Activated T-cell treated with anti-CD3 and anti-CD28 coated beads for 4 hours (primary cell): ENCODE results near the gene OSBPL7.

Experiments used
- DNase-seq: peaks from one replicate; pipeline ENCODE4 v3.0.0-alpha.2; 2020

Gene OSBPL7, protein sequence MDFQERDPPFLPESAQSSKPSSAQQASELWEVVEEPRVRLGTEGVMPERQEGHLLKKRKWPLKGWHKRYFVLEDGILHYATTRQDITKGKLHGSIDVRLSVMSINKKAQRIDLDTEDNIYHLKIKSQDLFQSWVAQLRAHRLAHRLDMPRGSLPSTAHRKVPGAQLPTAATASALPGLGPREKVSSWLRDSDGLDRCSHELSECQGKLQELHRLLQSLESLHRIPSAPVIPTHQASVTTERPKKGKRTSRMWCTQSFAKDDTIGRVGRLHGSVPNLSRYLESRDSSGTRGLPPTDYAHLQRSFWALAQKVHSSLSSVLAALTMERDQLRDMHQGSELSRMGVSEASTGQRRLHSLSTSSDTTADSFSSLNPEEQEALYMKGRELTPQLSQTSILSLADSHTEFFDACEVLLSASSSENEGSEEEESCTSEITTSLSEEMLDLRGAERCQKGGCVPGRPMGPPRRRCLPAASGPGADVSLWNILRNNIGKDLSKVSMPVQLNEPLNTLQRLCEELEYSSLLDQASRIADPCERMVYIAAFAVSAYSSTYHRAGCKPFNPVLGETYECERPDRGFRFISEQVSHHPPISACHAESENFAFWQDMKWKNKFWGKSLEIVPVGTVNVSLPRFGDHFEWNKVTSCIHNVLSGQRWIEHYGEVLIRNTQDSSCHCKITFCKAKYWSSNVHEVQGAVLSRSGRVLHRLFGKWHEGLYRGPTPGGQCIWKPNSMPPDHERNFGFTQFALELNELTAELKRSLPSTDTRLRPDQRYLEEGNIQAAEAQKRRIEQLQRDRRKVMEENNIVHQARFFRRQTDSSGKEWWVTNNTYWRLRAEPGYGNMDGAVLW

GRCh38 chr17:47821424-47822391, at the start of gene OSBPL7:
TSS of gene OSBPL7 (minus strand) at chr17:47821794. CDS start at chr17:47820278, 1,516 bp downstream.
- DNase-seq, result peak; percentile 50

DNA sequence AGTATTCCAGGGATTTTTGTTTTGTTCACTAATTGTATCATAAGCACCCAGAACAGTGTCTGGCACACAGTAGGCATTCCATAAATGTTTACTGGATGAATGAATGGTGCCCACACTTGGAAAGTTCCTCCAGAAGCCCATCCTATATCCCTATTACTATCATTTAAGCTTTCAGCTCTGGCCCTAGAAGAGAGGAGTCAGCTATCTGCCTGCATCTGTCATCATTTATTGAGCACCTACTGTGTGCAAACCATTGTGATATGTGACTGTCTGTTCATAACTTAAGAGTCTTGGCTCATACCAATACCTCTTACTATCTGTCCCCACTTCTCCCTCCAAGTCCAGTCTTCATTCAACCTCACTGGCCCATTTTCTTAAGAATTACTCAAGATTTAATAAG, 49.5 kb upstream of the OSBPL7 start:
- DNase-seq, result no peak

- no peak for DNase-seq
Measured at GRCh38 chr17:47870056-47870455, 48.5 kb upstream of the OSBPL7 start.

- DNase-seq, result no peak
Measured at GRCh38 chr17:47869114-47869513, 47.5 kb upstream of the OSBPL7 start.

- DNase-seq, result no peak
Measured at GRCh38 chr17:47867813-47868533, 46.4 kb upstream of the OSBPL7 start.

DNA sequence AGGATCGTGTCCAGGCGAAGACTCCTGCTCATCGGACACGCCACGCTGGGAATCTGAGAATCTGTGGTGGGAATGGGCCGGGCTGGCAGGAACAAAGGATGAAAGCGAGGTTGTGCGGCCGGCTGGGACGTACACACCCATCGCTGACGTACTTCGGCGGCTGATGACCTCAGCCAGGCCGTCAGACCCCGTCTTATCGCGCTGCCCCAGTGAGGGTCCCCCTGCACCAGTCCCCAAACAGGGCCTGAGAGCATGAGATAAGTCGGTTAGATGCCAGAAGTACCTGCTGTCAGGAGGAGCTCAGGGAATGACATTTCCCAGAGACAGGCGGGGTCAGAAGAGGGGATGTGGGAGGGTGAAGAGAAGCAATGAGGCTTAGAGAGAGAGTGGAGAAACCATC, 45.3 kb upstream of the OSBPL7 start:
- DNase-seq, result no peak

- no peak for DNase-seq
Measured at GRCh38 chr17:47864791-47865216, 43.2 kb upstream of the OSBPL7 start.

DNA sequence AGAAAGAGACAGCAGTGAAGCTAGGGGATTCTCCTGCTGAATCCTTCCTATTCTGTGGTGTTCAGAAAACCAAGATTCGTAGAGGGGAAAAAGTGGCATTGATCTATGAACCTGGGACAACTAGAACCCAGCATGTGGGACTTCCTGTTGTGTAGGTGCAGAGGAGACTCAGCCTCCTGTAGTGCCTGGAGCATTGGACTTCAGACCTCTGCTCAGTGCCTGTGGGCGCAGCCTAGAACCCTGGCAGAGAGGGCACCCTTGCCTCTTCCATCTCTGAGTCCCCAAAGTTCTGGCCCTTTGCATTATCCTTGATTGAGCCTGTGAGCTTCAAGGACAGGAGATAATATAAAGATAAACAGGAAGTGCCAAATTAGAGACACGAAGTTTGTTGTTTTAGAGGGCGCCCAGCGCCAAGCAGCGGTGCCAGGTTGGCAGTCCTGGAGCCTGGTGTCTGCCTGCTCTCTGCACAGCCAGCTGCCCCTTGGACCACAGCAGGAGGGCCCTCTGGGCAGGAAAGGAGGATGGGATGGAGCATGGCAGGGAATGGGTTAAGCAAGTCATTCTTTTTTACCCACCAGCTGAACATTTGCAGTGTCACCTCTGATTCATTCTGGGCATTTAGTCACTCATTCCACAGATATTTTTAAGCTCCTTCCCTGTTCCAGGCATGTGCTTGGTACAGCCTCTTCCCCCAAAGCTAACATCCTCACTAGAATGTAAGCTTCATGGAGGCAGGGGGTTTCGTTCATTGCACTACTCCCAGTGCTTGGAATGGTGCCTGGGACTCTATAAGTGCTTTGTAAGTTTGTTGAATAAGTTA, 41.2 kb upstream of the OSBPL7 start:
- DNase-seq, result no peak

- no peak for DNase-seq
Measured at GRCh38 chr17:47860386-47860785, 38.8 kb upstream of the OSBPL7 start.

GRCh38 chr17:47857551-47858455, 36.2 kb upstream of the OSBPL7 start:
- no peak for DNase-seq

DNA sequence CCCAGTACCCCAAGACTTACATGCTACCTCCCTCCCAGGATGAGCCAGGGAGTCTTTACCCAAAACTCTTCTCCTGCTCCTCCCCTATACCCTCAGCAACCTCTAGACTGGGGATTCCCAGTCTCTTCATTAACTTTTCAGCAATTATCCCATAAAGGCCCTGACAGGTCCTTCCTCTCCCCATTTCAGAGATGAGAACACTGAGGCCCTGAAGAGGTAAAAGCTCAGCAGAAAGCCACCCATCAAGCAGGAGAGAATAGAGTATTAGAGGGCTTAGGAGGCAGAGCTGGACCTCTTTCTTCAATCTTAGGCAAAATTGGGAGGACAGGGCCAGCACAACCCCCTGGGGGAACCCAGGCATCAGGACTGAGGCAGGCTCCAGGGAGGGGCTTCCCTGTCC, 35.2 kb upstream of the OSBPL7 start:
- DNase-seq, result no peak

DNA sequence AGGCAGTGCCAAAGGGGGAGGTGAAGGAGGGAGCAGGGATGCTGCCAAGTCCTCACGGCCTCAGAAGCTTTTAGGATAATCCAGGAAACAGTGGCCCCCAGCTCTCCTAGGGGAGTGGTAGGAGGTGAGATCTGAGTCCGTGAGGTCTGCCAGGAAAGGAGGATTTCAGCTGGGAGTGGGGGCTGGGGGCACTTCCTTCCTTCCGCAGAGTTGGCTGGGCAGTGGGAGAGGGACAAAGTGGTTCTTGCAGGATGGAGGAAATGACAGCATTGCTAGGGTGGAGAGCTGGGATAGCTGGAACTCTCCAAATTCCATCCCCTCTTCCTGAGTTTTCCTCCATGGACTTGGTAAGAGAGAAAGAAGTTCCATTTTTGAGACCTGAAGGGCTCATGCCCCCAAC, 34.1 kb upstream of the OSBPL7 start:
- no peak for DNase-seq

- DNase-seq, result no peak
Measured at GRCh38 chr17:47853616-47854015, 32.0 kb upstream of the OSBPL7 start.

- no peak for DNase-seq
Measured at GRCh38 chr17:47852113-47852949, 30.7 kb upstream of the OSBPL7 start.

DNA sequence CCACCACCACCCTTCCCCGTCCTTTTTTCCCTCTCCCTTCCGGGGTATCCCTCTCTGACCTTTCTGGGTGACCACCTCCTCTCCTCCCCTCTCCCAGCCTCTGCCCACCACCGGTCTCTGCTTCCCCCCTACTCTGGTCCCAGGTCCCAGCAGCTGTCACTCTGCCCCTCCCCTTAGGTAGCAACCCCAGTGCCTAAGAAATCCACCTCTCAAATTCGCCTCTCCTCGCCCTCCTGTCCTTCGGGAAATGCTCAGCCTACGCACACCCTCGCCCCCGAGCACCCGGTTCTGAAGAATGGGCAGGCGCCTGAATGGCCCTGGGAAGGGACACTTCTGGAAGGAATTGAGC, 30.1 kb upstream of the OSBPL7 start:
- DNase-seq, result no peak

DNA sequence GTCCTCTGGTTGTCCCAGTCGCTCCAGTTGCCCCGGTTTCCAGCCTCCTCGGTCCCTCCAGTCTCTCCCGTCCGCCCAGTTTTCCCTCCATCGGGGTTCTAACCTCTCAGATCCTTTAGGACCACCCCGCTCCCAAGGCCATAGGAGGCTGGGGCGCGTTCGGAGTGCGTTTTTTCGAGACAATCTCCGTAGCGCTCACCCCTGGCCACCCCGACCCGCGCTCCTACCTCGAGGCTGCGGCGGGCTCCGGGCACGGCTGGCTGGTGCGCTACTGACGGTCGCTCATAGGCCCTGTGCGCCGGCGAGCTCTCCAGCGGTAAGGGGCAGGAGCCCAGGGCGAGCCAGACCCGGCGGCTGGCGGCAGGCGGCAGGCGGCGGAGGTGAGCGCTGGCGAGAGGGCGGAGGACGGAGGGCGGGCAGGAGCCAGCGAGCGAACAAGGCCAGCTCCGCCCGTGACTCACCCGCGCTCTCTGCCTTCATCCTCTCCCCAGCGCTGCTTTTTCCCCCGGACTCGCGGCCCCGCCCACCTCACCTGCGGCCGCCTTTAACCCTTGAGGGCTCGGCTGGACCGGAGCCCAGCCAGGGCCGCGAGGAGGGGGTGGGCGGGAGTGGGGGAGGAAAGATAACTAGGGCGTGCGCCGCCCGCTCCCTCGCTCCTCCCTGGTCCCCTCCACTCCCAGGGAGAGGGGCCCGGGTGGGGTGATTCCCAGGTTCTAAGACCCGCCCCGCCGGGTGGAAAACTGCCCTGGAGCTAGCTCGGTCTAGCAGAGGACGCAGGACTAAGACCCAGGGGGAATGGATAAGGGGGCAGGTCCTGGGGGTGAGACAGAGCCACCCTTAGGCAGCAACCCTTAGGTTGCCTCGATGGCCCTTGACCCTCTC, 29.3 kb upstream of the OSBPL7 start, which contains the start of gene SP6:
Gene SP6 (minus strand): TSS at position 472 of the 882 bp plus-strand sequence. CDS start 2,734 bp downstream, outside the sequence.
- DNase-seq, result peak; percentile 55

GRCh38 chr17:47850373-47850691, 28.7 kb upstream of the OSBPL7 start:
- no peak for DNase-seq

GRCh38 chr17:47848198-47848513, 26.6 kb upstream of the OSBPL7 start:
- no peak for DNase-seq
